Kidney epithelial cell (primary cell): ENCODE data around the gene WHRN. TPM values are rescaled to one million over a fixed set of nuclear protein-coding genes. Genes with fewer than 3 reads are reported as not detected.

Source experiments
- DNase-seq: peaks from one replicate; pipeline ENCODE4 v3.0.0-alpha.2; 2010; ENCODE audit warnings: low read depth
- H3K27me3 ChIP-seq: 2 replicates; pipeline ENCODE4 v1.6.0; 2011; ENCODE audit warnings: low read length; ENCODE audit not compliant: control insufficient read depth, insufficient read depth
- H3K36me3 ChIP-seq: 2 replicates; pipeline ENCODE4 v1.5.1; 2011; ENCODE audit warnings: low read length; ENCODE audit not compliant: control insufficient read depth, insufficient read depth
- H3K4me3 ChIP-seq: 2 replicates; pipeline ENCODE4 v1.5.1; 2011; ENCODE audit warnings: low read depth, mild to moderate bottlenecking, control low read depth, low read length
- total RNA-seq: library from RNA; depleted of rRNA; stranded (reverse); fragments of >200 nt; gene quantifications from 2 replicates; pipeline ENCODE4 v1.2.3, GENCODE V29; 2015
- TF ChIP-seq, protein P1 (sequence below): IDR thresholded peaks from 2 replicates; pipeline ENCODE4 v1.5.1; 2011; ENCODE audit warnings: mild to moderate bottlenecking, moderate library complexity, low read length, control low read depth, inconsistent platforms; ENCODE audit not compliant: insufficient read depth, poor library complexity, severe bottlenecking

Gene WHRN
- total RNA-seq, 1 donor from 2014 or later, result 9.2 TPM

DNA sequence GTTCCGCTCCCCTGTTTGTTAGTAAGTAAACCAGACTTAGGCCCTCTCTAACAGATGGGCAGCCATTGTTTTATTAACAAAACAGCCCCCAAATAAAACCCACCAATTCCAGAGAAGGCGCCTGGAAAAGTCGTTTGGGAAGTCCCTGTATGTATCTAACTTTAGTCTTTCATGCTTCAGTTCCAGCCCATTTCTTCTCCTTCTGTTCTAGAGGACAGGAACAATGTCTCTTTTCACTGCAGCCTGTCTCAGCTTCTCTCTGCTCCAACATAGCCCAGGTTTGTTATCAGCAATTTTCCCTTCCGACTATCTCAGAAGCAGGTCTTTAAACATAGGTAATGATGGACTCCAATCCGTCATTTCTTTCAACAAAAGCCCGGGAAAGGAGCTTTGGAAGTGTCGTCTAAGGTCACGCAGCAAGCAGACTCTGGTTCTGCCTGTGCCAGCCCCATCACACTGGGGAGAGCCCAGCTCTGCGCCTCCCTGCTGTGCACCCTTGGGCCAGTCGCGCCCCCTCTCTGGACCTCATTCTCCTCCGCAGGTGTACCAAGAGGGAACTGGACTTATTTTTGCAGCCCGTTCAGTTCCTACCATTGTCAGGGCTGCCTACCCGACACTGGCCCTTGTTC lies 107.9 kb downstream of the WHRN start:
- TF ChIP-seq, protein P1, sequence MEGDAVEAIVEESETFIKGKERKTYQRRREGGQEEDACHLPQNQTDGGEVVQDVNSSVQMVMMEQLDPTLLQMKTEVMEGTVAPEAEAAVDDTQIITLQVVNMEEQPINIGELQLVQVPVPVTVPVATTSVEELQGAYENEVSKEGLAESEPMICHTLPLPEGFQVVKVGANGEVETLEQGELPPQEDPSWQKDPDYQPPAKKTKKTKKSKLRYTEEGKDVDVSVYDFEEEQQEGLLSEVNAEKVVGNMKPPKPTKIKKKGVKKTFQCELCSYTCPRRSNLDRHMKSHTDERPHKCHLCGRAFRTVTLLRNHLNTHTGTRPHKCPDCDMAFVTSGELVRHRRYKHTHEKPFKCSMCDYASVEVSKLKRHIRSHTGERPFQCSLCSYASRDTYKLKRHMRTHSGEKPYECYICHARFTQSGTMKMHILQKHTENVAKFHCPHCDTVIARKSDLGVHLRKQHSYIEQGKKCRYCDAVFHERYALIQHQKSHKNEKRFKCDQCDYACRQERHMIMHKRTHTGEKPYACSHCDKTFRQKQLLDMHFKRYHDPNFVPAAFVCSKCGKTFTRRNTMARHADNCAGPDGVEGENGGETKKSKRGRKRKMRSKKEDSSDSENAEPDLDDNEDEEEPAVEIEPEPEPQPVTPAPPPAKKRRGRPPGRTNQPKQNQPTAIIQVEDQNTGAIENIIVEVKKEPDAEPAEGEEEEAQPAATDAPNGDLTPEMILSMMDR, result no peak
- Histone ChIP-seq H3K27me3 (no peaks in the 10 kb centered on the region), H3K36me3 (no peaks in the 10 kb centered on the region), H3K4me3 (peak overlapping the region; percentile 88)
- DNase-seq, result no peak

DNA sequence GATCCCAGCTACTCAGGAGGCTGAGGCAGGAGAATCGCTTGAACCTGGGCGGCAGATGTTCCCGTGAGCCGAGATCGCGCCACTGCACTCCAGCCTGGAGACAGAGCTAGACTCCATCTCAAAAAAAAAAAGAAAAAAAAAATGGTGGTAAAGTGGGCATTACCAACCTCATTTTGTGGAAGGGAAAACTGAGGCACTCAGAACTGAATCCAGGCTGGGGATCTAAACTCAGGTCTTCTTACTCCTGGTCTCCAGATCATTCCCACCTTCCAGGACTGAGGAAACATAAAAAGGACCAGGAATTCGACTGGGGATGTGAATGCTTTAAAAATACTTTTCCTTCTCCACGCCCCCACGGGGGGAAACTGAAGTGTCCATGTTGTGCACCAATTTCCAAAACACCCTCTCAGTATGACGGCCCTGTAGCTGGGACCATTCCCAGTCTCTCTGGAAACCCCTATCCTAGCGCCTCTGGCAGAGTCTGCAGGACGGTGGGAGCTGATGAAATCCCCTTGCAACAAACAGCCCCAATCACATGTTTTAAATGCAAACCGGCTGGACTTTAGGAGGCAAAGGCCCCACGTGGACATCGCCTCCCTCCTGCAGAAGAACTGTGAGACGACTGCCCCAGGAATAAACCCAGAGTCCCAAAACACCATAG lies 108.6 kb downstream of the WHRN start:
- no peak overlapping the region for H3K4me3 ChIP-seq
- H3K27me3 ChIP-seq, result no peaks in the 10 kb centered on the region
- DNase-seq, result no peak
- no peaks in the 10 kb centered on the region for H3K36me3 ChIP-seq
- TF ChIP-seq, protein P1, result no peak

DNA sequence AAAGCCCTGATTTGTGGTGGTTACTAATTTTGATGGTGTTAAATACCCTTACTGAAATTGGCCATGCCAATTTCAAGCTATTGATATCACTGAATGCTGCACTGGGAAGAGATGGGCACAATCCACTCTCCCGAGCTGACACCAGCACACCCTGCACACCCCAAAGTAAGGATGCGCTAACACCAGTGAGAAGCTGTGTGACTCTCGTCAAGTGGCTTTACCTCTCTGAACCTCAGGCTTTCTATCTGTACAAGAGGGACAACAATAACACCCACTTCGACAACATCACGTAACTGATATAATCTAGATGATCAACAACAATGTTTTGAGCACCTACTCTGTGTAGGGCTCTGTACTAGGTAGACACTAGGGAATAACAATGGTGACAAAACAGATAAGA lies 109.5 kb downstream of the WHRN start:
- Histone ChIP-seq H3K4me3 (no peak overlapping the region), H3K36me3 (no peaks in the 10 kb centered on the region), H3K27me3 (no peaks in the 10 kb centered on the region)
- TF ChIP-seq, protein P1, result no peak
- DNase-seq, result no peak

DNA sequence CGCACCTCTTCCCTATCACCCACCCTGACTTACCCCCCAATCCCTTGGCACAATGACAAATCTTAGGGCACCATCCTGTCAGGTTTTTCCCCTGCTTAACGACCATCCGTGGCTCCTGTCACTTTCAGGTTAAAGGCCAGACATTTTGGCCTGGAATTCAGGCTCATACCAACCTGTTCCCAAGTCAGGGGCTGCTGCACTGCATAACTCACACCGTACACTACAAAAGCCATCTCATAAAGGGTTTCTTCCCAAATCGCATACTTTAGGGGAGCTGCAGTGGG lies 110.0 kb downstream of the WHRN start:
- Histone ChIP-seq H3K4me3 (no peak overlapping the region), H3K36me3 (no peaks in the 10 kb centered on the region), H3K27me3 (no peaks in the 10 kb centered on the region)
- DNase-seq, result no peak
- TF ChIP-seq, protein P1, result no peak

DNA sequence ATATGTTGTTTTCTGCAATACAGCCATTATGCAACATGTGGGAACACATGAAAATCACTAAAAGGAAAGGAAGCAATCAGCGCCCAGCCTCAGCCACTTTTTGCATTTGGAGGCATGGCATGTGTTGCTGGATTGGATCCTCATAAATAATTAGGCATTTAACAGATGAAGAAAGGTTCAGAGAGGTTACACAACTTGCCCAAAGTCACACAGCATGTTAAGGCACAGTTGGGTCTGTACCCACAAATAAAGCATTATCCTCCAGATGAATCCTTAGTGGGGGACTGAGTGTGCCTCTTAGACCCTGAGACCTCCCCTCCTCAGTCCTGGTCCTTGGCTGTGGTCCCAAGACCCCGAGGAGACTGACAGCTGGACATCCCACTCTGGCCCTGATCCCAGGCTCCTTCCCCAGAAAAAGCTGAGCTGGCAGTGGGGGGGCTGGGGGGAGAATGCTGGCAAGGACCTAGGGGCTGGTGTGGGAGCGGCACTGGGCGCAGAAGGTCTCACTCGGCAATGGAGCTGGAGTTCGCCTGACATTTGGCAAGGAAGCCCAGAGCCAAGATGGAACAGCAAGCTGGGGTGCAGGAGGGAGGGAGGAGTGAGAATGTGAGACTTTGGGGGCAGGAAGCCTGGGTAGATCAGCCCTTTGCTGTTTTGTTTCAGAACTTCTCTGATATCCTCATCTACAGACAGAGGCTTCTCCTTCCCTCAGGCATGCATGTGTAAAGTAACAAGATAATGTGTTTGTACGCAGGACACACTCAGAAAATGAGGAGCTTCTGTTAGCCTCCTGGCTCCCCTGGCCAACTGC lies 110.5 kb downstream of the WHRN start:
- Histone ChIP-seq H3K27me3 (no peaks in the 10 kb centered on the region), H3K4me3 (no peak overlapping the region), H3K36me3 (no peaks in the 10 kb centered on the region)
- DNase-seq, result no peak
- TF ChIP-seq, protein P1, result no peak
